Measurements from ENCODE around the gene RFTN1. TPM values are rescaled to one million over a fixed set of nuclear protein-coding genes. Genes with fewer than 3 reads are reported as not detected.

Gene RFTN1
- total and polyA plus RNA-seq, 2 experiments from 2014 or later = 3.3 to 7.2 TPM

- Histone ChIP-seq H3K4me2 (no peak overlapping the region), H3K36me3 (ENCODE audit: insufficient read depth) (no peaks in the 10 kb centered on the region; the same call in 1 of the 2 replicates), H3K27me3 (ENCODE audit: insufficient read depth) (no peaks in the 10 kb centered on the region), H3K4me1 (ENCODE audit: insufficient read depth) (peaks cover 29% of the 10 kb centered on the region), H3K4me3 (no peak overlapping the region), H3K9me2 (ENCODE audit: insufficient read depth) (peaks cover 4% of the 10 kb centered on the region; the same call in 1 of the 2 replicates), H2AFZ (no peak overlapping the region), H4K20me1 (replicated peaks; ENCODE audit: insufficient read depth) (no peaks in the 10 kb centered on the region), H3F3A (replicated peaks; ENCODE audit: low read depth) (no peaks in the 10 kb centered on the region), H3K79me2 (replicated peaks; ENCODE audit: insufficient read depth) (no peaks in the 10 kb centered on the region), H3K27ac (ENCODE audit: low read depth) (no peak overlapping the region)
- peaks cover 31% of the 10 kb centered on the region for H3K4me1 Mint-ChIP-seq
- no peak overlapping the region for H3K4me3 Mint-ChIP-seq
- no peak overlapping the region for H3K27ac Mint-ChIP-seq
- DNase-seq (ENCODE audit: low spot score) (no peak), ATAC-seq (no peak)
- H3K9me3 Mint-ChIP-seq = peaks cover 4% of the 10 kb centered on the region; the same call in 1 of the 3 replicates
- peaks cover 3% of the 10 kb centered on the region for H3K27me3 Mint-ChIP-seq (ENCODE audit: insufficient read depth, low read depth, poor library complexity)
- TF ChIP-seq ETS1 (IDR thresholded peaks at IDR 0.05) (no peak), JUNB (IDR thresholded peaks at IDR 0.05; ENCODE audit: unreplicated experiment) (no peak), CTCF (conservative IDR thresholded peaks at IDR 0.05; ENCODE audit: low read depth in 2 of 2) (no peak), CREB1 (CRISPR knock-in tag; IDR thresholded peaks at IDR 0.05; ENCODE audit: low read depth) (no peak), NANOG (IDR thresholded peaks at IDR 0.05; ENCODE audit: borderline replicate concordance) (no peak), POLR2AphosphoS5 (IDR thresholded peaks at IDR 0.05; ENCODE audit: low read depth) (no peak), EZH2 (IDR thresholded peaks at IDR 0.05; ENCODE audit: low read depth, unreplicated experiment) (no peak), ZNF331 (CRISPR knock-in tag; IDR thresholded peaks at IDR 0.05; ENCODE audit: low read depth) (no peak), ZNF114 (CRISPR knock-in tag; IDR thresholded peaks at IDR 0.05) (no peak), STAT1 (IDR thresholded peaks at IDR 0.05; ENCODE audit: unreplicated experiment) (no peak), EZH2phosphoT487 (IDR thresholded peaks at IDR 0.05; ENCODE audit: unreplicated experiment) (no peak), ZNF462 (CRISPR knock-in tag; IDR thresholded peaks at IDR 0.05) (no peak)
- TF ChIP-seq, protein P1, sequence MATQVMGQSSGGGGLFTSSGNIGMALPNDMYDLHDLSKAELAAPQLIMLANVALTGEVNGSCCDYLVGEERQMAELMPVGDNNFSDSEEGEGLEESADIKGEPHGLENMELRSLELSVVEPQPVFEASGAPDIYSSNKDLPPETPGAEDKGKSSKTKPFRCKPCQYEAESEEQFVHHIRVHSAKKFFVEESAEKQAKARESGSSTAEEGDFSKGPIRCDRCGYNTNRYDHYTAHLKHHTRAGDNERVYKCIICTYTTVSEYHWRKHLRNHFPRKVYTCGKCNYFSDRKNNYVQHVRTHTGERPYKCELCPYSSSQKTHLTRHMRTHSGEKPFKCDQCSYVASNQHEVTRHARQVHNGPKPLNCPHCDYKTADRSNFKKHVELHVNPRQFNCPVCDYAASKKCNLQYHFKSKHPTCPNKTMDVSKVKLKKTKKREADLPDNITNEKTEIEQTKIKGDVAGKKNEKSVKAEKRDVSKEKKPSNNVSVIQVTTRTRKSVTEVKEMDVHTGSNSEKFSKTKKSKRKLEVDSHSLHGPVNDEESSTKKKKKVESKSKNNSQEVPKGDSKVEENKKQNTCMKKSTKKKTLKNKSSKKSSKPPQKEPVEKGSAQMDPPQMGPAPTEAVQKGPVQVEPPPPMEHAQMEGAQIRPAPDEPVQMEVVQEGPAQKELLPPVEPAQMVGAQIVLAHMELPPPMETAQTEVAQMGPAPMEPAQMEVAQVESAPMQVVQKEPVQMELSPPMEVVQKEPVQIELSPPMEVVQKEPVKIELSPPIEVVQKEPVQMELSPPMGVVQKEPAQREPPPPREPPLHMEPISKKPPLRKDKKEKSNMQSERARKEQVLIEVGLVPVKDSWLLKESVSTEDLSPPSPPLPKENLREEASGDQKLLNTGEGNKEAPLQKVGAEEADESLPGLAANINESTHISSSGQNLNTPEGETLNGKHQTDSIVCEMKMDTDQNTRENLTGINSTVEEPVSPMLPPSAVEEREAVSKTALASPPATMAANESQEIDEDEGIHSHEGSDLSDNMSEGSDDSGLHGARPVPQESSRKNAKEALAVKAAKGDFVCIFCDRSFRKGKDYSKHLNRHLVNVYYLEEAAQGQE (IDR thresholded peaks at IDR 0.05; ENCODE audit: unreplicated experiment) = no peak
- peaks cover 4% of the 10 kb centered on the region; the same call in 2 of the 3 replicates for H3K36me3 Mint-ChIP-seq (ENCODE audit: low read depth)
These were observed 16.9 kb downstream of the RFTN1 start for GRCh38 chr3:16496408-16497222.

Data from GM23338 (cell line).